ENCODE results near the gene KLHDC3. TPM values are rescaled to one million over a fixed set of nuclear protein-coding genes. Genes with fewer than 3 reads are reported as not detected.

Gene KLHDC3
- total RNA-seq, 1 experiment from 2014 or later = 122 TPM

- H3K27ac ChIP-seq = no peak overlapping the region
- H3K4me2 ChIP-seq = no peak overlapping the region
- no peaks in the 10 kb centered on the region for H3K9me3 ChIP-seq (ENCODE audit: insufficient read depth, low read depth)
- no peaks in the 10 kb centered on the region for H3K9me2 ChIP-seq (ENCODE audit: insufficient read depth)
- TF ChIP-seq EZH2 (IDR thresholded peaks at IDR 0.05; ENCODE audit: low read depth) (no peak), CTCF (conservative IDR thresholded peaks at IDR 0.05) (no peak)
- H3F3A ChIP-seq (ENCODE audit: insufficient read depth, low read depth) = peaks cover 17% of the 10 kb centered on the region
- CTCF ChIA-PET = no interaction called here
- peaks cover 5% of the 10 kb centered on the region; the same call in 1 of the 2 replicates for H3K36me3 ChIP-seq (ENCODE audit: low read depth)
- H3K27me3 ChIP-seq (ENCODE audit: insufficient read depth, low read depth) = no peaks in the 10 kb centered on the region
- no peak overlapping the region for H3K4me3 ChIP-seq
- H3K79me2 ChIP-seq (ENCODE audit: low read depth) = no peaks in the 10 kb centered on the region
- no TSS peak for BruUV-seq (replicated peaks)
- POLR2A ChIA-PET (ENCODE audit: unreplicated experiment) = interaction anchor here (0.6 to 0.7 kb wide), 2 partner anchors 14 to 17 kb away, joined by 3 to 4 read pairs; no protein-coding TSS in a partner anchor
- DNase-seq = no peak
- no peaks in the 10 kb centered on the region for H4K20me1 ChIP-seq (ENCODE audit: insufficient read depth)
- H3K4me1 ChIP-seq (replicated peaks; ENCODE audit: insufficient read depth) = no peaks in the 10 kb centered on the region
- intact Hi-C loops (cut with micrococcal nuclease; ENCODE audit: unreplicated experiment) = no loop called here
- no peak overlapping the region for H2AFZ ChIP-seq
Observed at GRCh38 chr6:43033496-43034189, 19.6 kb downstream of the KLHDC3 start.

GRCh38 chr6:43034190-43034525, 20.1 kb downstream of the KLHDC3 start:
- TF ChIP-seq CTCF (conservative IDR thresholded peaks at IDR 0.05) (no peak), EZH2 (IDR thresholded peaks at IDR 0.05; ENCODE audit: low read depth) (no peak)
- intact Hi-C loops (cut with micrococcal nuclease; ENCODE audit: unreplicated experiment) = no loop called here
- CTCF ChIA-PET = no interaction called here
- no peak for DNase-seq
- no peak overlapping the region for H3K4me2 ChIP-seq
- H3K27me3 ChIP-seq (ENCODE audit: insufficient read depth, low read depth) = no peaks in the 10 kb centered on the region
- no peaks in the 10 kb centered on the region for H3K9me2 ChIP-seq (ENCODE audit: insufficient read depth)
- no peaks in the 10 kb centered on the region for H3K79me2 ChIP-seq (ENCODE audit: low read depth)
- H3K4me1 ChIP-seq (replicated peaks; ENCODE audit: insufficient read depth) = no peaks in the 10 kb centered on the region
- no peak overlapping the region for H3K4me3 ChIP-seq
- H3F3A ChIP-seq (ENCODE audit: insufficient read depth, low read depth) = peaks cover 17% of the 10 kb centered on the region
- POLR2A ChIA-PET (ENCODE audit: unreplicated experiment) = interaction anchor here (0.6 to 0.7 kb wide), 2 partner anchors 15 to 16 kb away, joined by 3 to 4 read pairs; no protein-coding TSS in a partner anchor
- no TSS peak for BruUV-seq (replicated peaks)
- no peaks in the 10 kb centered on the region for H3K9me3 ChIP-seq (ENCODE audit: insufficient read depth, low read depth)
- H3K27ac ChIP-seq = no peak overlapping the region
- no peak overlapping the region for H2AFZ ChIP-seq
- no peaks in the 10 kb centered on the region; the same call in 1 of the 2 replicates for H3K36me3 ChIP-seq (ENCODE audit: low read depth)
- no peaks in the 10 kb centered on the region for H4K20me1 ChIP-seq (ENCODE audit: insufficient read depth)

GRCh38 chr6:43035495-43036194, 21.6 kb downstream of the KLHDC3 start:
- Histone ChIP-seq H3K79me2 (ENCODE audit: low read depth) (no peaks in the 10 kb centered on the region), H3K9me3 (ENCODE audit: insufficient read depth, low read depth) (no peaks in the 10 kb centered on the region), H3K27me3 (ENCODE audit: insufficient read depth, low read depth) (no peaks in the 10 kb centered on the region), H3K4me2 (no peak overlapping the region), H3F3A (ENCODE audit: insufficient read depth, low read depth) (peaks cover 17% of the 10 kb centered on the region), H3K27ac (no peak overlapping the region), H3K36me3 (ENCODE audit: low read depth) (no peaks in the 10 kb centered on the region), H4K20me1 (ENCODE audit: insufficient read depth) (no peaks in the 10 kb centered on the region), H3K9me2 (ENCODE audit: insufficient read depth) (no peaks in the 10 kb centered on the region), H3K4me3 (no peak overlapping the region), H2AFZ (no peak overlapping the region), H3K4me1 (replicated peaks; ENCODE audit: insufficient read depth) (no peaks in the 10 kb centered on the region)
- no peak for DNase-seq
- TF ChIP-seq CTCF (conservative IDR thresholded peaks at IDR 0.05) (no peak), EZH2 (IDR thresholded peaks at IDR 0.05; ENCODE audit: low read depth) (no peak)
- intact Hi-C loops (cut with micrococcal nuclease; ENCODE audit: unreplicated experiment) = no loop called here
- ChIA-PET CTCF (no interaction called here), POLR2A (ENCODE audit: unreplicated experiment) (no interaction called here)
- BruUV-seq (replicated peaks) = no TSS peak

Data from PC-9 (cell line).